ENCODE data around the gene EFNA5. TPM values are rescaled to one million over a fixed set of nuclear protein-coding genes. Genes with fewer than 3 reads are reported as not detected.
A peak's percentile ranks its signal among the peaks of the same experiment; 100 is the strongest.

The EFNA5 gene
- total and polyA plus RNA-seq, 2 experiments from 2014 or later, result 7.5 to 10.1 TPM

DNA sequence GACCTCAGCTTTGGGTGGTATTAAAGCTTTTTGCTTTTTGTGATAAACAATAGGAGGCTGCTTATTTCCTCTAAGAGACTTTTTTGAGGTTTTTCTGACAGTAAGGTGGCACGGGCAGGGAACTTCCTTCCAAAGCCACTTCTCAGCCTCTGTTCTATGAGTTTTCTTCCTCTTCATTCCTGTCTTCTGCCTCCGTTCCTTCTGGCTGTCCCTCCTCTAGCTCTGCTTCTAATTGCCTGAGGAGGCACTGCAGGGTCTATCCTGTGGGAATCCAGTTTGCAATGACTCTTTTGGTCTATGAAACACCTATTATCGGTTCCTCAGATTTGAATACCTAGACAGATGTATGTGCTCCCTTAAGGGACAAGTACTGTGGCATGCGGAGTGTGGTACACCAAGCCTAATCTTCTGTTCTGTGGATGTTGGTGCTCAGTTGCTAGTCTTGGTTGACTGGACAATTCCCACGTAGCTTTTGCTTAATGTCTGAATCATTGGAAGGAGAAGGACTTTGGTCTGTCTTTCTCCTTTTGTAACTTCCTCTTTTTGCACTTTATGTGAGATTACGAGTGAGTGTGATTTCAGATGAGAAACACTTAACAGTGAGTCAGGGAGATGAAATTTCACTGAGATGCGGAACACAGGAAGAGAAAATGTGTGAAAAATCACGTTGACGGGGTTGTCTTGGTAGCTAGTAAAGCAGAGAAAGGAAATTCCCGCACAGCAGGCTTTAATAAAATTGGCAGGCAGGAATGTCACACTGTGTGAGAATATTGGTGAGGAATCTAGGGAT, 305.2 kb downstream of the EFNA5 start:
- ATAC-seq (no peak), DNase-seq (ENCODE audit: low spot score) (peak; percentile 39)
- Mint-ChIP-seq H3K27ac (no peak overlapping the region), H3K9me3 (no peaks in the 10 kb centered on the region), H3K4me1 (peaks cover 27% of the 10 kb centered on the region), H3K27me3 (ENCODE audit: insufficient read depth, low read depth, poor library complexity) (peaks cover 2% of the 10 kb centered on the region), H3K4me3 (no peak overlapping the region), H3K36me3 (ENCODE audit: low read depth) (no peaks in the 10 kb centered on the region)
- H3F3A ChIP-seq (replicated peaks; ENCODE audit: low read depth), result no peaks in the 10 kb centered on the region
- no peak overlapping the region; the same call in 1 of the 2 replicates for H3K27ac ChIP-seq (ENCODE audit: low read depth)
- H3K79me2 ChIP-seq (replicated peaks; ENCODE audit: insufficient read depth), result no peaks in the 10 kb centered on the region
- TF ChIP-seq STAT1 (IDR thresholded peaks at IDR 0.05; ENCODE audit: unreplicated experiment), result no peak
- no peak for TF ChIP-seq EZH2 (IDR thresholded peaks at IDR 0.05; ENCODE audit: low read depth, unreplicated experiment)
- TF ChIP-seq, protein P1, sequence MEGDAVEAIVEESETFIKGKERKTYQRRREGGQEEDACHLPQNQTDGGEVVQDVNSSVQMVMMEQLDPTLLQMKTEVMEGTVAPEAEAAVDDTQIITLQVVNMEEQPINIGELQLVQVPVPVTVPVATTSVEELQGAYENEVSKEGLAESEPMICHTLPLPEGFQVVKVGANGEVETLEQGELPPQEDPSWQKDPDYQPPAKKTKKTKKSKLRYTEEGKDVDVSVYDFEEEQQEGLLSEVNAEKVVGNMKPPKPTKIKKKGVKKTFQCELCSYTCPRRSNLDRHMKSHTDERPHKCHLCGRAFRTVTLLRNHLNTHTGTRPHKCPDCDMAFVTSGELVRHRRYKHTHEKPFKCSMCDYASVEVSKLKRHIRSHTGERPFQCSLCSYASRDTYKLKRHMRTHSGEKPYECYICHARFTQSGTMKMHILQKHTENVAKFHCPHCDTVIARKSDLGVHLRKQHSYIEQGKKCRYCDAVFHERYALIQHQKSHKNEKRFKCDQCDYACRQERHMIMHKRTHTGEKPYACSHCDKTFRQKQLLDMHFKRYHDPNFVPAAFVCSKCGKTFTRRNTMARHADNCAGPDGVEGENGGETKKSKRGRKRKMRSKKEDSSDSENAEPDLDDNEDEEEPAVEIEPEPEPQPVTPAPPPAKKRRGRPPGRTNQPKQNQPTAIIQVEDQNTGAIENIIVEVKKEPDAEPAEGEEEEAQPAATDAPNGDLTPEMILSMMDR (conservative IDR thresholded peaks at IDR 0.05; ENCODE audit: low read depth in 2 of 2), result no peak
- TF ChIP-seq, protein P2, sequence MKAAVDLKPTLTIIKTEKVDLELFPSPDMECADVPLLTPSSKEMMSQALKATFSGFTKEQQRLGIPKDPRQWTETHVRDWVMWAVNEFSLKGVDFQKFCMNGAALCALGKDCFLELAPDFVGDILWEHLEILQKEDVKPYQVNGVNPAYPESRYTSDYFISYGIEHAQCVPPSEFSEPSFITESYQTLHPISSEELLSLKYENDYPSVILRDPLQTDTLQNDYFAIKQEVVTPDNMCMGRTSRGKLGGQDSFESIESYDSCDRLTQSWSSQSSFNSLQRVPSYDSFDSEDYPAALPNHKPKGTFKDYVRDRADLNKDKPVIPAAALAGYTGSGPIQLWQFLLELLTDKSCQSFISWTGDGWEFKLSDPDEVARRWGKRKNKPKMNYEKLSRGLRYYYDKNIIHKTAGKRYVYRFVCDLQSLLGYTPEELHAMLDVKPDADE (IDR thresholded peaks at IDR 0.05), result no peak
- TF ChIP-seq, protein P3, sequence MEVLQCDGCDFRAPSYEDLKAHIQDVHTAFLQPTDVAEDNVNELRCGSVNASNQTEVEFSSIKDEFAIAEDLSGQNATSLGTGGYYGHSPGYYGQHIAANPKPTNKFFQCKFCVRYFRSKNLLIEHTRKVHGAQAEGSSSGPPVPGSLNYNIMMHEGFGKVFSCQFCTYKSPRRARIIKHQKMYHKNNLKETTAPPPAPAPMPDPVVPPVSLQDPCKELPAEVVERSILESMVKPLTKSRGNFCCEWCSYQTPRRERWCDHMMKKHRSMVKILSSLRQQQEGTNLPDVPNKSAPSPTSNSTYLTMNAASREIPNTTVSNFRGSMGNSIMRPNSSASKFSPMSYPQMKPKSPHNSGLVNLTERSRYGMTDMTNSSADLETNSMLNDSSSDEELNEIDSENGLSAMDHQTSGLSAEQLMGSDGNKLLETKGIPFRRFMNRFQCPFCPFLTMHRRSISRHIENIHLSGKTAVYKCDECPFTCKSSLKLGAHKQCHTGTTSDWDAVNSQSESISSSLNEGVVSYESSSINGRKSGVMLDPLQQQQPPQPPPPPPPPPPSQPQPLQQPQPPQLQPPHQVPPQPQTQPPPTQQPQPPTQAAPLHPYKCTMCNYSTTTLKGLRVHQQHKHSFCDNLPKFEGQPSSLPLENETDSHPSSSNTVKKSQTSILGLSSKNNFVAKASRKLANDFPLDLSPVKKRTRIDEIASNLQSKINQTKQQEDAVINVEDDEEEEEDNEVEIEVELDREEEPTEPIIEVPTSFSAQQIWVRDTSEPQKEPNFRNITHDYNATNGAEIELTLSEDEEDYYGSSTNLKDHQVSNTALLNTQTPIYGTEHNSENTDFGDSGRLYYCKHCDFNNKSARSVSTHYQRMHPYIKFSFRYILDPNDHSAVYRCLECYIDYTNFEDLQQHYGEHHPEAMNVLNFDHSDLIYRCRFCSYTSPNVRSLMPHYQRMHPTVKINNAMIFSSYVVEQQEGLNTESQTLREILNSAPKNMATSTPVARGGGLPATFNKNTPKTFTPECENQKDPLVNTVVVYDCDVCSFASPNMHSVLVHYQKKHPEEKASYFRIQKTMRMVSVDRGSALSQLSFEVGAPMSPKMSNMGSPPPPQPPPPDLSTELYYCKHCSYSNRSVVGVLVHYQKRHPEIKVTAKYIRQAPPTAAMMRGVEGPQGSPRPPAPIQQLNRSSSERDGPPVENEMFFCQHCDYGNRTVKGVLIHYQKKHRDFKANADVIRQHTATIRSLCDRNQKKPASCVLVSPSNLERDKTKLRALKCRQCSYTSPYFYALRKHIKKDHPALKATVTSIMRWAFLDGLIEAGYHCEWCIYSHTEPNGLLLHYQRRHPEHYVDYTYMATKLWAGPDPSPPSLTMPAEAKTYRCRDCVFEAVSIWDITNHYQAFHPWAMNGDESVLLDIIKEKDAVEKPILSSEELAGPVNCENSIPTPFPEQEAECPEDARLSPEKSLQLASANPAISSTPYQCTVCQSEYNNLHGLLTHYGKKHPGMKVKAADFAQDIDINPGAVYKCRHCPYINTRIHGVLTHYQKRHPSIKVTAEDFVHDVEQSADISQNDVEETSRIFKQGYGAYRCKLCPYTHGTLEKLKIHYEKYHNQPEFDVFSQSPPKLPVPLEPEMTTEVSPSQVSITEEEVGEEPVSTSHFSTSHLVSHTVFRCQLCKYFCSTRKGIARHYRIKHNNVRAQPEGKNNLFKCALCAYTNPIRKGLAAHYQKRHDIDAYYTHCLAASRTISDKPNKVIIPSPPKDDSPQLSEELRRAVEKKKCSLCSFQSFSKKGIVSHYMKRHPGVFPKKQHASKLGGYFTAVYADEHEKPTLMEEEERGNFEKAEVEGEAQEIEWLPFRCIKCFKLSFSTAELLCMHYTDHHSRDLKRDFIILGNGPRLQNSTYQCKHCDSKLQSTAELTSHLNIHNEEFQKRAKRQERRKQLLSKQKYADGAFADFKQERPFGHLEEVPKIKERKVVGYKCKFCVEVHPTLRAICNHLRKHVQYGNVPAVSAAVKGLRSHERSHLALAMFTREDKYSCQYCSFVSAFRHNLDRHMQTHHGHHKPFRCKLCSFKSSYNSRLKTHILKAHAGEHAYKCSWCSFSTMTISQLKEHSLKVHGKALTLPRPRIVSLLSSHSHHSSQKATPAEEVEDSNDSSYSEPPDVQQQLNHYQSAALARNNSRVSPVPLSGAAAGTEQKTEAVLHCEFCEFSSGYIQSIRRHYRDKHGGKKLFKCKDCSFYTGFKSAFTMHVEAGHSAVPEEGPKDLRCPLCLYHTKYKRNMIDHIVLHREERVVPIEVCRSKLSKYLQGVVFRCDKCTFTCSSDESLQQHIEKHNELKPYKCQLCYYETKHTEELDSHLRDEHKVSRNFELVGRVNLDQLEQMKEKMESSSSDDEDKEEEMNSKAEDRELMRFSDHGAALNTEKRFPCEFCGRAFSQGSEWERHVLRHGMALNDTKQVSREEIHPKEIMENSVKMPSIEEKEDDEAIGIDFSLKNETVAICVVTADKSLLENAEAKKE (CRISPR knock-in tag; IDR thresholded peaks at IDR 0.05), result no peak
- TF ChIP-seq, protein P4, sequence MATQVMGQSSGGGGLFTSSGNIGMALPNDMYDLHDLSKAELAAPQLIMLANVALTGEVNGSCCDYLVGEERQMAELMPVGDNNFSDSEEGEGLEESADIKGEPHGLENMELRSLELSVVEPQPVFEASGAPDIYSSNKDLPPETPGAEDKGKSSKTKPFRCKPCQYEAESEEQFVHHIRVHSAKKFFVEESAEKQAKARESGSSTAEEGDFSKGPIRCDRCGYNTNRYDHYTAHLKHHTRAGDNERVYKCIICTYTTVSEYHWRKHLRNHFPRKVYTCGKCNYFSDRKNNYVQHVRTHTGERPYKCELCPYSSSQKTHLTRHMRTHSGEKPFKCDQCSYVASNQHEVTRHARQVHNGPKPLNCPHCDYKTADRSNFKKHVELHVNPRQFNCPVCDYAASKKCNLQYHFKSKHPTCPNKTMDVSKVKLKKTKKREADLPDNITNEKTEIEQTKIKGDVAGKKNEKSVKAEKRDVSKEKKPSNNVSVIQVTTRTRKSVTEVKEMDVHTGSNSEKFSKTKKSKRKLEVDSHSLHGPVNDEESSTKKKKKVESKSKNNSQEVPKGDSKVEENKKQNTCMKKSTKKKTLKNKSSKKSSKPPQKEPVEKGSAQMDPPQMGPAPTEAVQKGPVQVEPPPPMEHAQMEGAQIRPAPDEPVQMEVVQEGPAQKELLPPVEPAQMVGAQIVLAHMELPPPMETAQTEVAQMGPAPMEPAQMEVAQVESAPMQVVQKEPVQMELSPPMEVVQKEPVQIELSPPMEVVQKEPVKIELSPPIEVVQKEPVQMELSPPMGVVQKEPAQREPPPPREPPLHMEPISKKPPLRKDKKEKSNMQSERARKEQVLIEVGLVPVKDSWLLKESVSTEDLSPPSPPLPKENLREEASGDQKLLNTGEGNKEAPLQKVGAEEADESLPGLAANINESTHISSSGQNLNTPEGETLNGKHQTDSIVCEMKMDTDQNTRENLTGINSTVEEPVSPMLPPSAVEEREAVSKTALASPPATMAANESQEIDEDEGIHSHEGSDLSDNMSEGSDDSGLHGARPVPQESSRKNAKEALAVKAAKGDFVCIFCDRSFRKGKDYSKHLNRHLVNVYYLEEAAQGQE (IDR thresholded peaks at IDR 0.05; ENCODE audit: unreplicated experiment), result no peak
- no peak for TF ChIP-seq POLR2AphosphoS5 (IDR thresholded peaks at IDR 0.05; ENCODE audit: low read depth)
- no peak for TF ChIP-seq EZH2phosphoT487 (IDR thresholded peaks at IDR 0.05; ENCODE audit: unreplicated experiment)
- no peak for TF ChIP-seq JUNB (IDR thresholded peaks at IDR 0.05; ENCODE audit: unreplicated experiment)
- no peak for TF ChIP-seq NANOG (IDR thresholded peaks at IDR 0.05; ENCODE audit: borderline replicate concordance)
- no peak for TF ChIP-seq ZNF114 (CRISPR knock-in tag; IDR thresholded peaks at IDR 0.05)
- TF ChIP-seq ZNF331 (CRISPR knock-in tag; IDR thresholded peaks at IDR 0.05; ENCODE audit: low read depth), result no peak
- no peak for TF ChIP-seq CREB1 (CRISPR knock-in tag; IDR thresholded peaks at IDR 0.05; ENCODE audit: low read depth)
- H3K4me1 ChIP-seq (ENCODE audit: insufficient read depth), result peaks cover 30% of the 10 kb centered on the region
- no peaks in the 10 kb centered on the region for H3K27me3 ChIP-seq (ENCODE audit: insufficient read depth)
- no peak overlapping the region for H3K4me3 ChIP-seq
- peak overlapping the region; percentile 34; the same call in 1 of the 2 replicates for H2AFZ ChIP-seq
- H4K20me1 ChIP-seq (replicated peaks; ENCODE audit: insufficient read depth), result no peaks in the 10 kb centered on the region
- H3K9me2 ChIP-seq (ENCODE audit: insufficient read depth), result peaks cover 6% of the 10 kb centered on the region; the same call in 1 of the 2 replicates
- H3K4me2 ChIP-seq, result no peak overlapping the region
- no peaks in the 10 kb centered on the region for H3K36me3 ChIP-seq (ENCODE audit: insufficient read depth)
